C4-2B (cell line): ENCODE data around the gene IGFL3.

Experiments used
- H3K27ac ChIP-seq: fragments of 450-650 bp; 2 replicates; pipeline ENCODE4 v1.5.1; 2017
- CTCF ChIP-seq: fragments of 450-650 bp; conservative IDR thresholded peaks from 2 replicates; pipeline ENCODE4 v1.5.1; 2017; ENCODE audit warnings: mild to moderate bottlenecking
- ZFX ChIP-seq: fragments of 450-650 bp; IDR thresholded peaks from 2 replicates; pipeline ENCODE4 v1.6.1; 2017

Gene IGFL3

GRCh38 chr19:46134527-46134926 lies 10.0 kb upstream of the IGFL3 start:
- TF ChIP-seq ZFX: no peak
- no peak for TF ChIP-seq CTCF
- no peak overlapping the region for H3K27ac ChIP-seq

- H3K27ac ChIP-seq: no peak overlapping the region
- TF ChIP-seq CTCF: no peak
- no peak for TF ChIP-seq ZFX
These were observed 9.3 kb upstream of the IGFL3 start for GRCh38 chr19:46133777-46134241.

- TF ChIP-seq CTCF (no peak), ZFX (no peak)
- peak overlapping the region; percentile 47 for H3K27ac ChIP-seq
These were observed 8.7 kb upstream of the IGFL3 start for GRCh38 chr19:46133101-46133627.

DNA sequence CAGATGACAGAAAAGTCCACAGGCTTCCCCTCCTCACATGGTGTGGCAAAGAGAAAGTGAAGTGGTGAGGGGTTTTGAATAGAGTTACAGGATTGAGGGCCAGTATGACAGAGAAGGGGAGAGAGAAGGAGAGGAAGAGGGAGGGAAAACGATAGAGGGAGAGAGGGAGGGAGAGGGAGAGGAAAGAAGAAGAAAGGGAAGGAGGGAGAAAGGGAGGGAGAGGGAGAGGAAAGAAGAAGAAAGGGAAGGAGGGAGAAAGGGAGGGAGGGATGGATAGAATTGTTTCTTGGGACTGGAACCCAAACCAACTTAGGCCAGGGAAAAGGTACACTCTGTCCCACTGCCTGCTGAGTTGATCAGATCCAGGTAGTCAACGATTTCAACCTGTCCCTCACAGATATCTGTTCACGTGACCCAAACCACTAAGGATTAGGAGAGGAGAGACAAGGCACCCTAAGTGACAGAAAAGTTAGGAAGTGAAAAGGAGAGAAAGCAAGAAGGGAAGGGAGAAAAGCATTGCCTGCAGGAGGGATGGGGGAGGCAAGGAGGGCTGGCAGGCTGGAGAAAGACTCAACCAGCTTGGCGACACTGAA lies 8.1 kb upstream of the IGFL3 start:
- TF ChIP-seq ZFX: no peak
- peak overlapping the region; percentile 47 for H3K27ac ChIP-seq

DNA sequence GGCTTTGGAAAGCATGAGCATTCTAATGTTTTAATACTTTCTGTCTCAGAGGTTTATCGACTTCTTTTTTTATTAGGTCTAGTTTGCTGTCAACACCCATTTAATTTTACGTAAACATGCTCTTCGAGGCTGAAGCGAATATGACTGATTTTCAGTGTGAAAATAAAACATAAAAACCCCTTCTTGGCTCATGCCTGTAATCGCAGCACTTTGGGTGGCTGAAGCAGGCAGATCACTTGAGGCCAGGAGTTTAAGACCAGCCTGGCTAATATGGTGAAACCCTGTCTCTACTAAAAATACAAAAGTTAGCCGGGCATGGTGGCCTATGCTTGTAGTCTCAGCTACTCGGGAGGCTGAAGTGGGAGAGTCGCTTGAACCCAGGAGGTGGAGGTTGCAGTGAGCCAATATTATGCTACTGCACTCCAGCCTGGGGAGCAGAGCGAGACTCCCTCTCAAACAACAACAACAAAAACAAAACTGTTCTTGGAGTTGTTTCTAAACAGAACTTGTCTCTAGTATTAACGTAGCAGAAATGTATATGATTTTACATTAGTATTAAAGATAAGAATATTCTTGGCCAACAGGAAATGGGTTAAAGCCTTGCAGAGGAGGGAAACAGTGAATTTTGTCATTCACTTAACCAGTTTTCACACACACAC lies 7.1 kb upstream of the IGFL3 start:
- no peak for TF ChIP-seq CTCF
- H3K27ac ChIP-seq: no peak overlapping the region

DNA sequence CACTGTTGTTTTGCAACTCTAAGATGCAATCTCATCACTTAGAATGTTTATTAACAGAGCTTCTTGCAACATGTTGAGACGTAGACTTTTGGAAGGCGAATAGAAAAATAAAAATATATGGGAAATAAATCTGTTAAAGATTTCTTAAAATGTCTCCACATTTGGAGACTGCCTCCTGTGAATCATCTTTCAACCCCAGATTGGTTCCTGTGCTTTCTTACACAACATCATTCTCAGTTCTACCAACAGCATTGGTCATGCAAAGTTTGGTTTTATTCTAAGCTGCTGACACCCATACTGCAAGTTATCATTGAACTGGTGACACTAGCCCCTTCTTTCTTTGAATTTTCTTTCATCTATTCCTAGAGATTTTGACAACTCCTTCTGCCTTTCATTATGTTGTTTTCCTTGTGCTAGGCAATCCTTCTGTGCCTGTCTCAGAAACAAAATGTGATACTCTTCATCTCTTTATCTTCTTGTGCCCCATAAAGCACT lies 1.6 kb upstream of the IGFL3 start:
- TF ChIP-seq ZFX (no peak), CTCF (no peak)
- no peak overlapping the region for H3K27ac ChIP-seq

GRCh38 chr19:46125447-46125846 lies 959 bp upstream of the IGFL3 start:
- H3K27ac ChIP-seq: no peak overlapping the region
- TF ChIP-seq CTCF (no peak), ZFX (no peak)
